GM18508 (cell line): Measurements from ENCODE around the gene SP6.

Experiments
- ATAC-seq: cut with Tn5 transposase; IDR thresholded peaks from one replicate; pipeline ENCODE4 v1.9.1; 2021; ENCODE audit warnings: moderate number of reproducible peaks; ENCODE audit not compliant: insufficient read depth, unreplicated experiment

SP6 gene

DNA sequence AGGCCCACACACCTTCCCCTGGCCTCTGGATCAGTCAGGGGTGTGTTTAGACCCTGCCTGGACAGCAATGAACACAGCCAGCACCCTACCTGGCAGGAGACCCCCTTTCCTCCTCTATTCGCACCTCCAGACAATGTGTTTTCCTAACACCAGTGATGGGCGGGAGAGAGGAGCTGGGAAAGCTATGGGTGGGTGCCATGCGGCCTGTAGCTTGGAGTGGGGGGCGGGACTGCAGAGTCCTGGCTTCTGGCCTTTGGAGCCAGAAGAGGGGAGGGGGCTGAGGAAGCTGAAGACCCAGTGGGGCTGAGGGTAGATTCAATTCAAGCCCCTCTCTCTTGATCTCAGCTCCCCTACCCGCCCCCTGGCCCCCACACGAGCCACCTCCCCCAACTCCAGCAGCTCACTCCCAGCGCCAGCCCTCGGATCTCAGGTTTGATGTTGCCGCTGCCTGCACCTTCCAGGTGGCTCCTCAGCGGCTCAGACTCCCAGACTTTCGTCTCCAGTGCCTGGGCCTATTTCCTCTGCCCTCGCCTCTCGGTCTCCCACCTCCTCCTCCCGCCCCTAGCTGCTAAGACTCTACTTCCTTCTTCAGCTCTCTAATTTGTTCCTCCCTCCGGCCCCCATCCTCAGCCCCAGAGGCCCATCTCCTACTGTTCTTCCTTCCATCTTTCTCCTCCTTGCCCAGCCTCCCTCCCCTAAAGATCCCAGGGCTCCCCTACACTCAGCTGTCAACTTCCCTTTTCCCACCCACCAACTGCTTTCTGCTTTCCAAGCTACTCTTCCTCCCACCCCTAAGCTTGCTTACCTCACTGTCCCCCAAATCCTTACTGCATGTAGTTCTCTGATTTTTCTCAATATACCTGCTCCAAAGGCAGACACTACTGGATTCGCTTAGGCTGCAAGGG, 6.8 kb upstream of the SP6 start:
- no peak for ATAC-seq

DNA sequence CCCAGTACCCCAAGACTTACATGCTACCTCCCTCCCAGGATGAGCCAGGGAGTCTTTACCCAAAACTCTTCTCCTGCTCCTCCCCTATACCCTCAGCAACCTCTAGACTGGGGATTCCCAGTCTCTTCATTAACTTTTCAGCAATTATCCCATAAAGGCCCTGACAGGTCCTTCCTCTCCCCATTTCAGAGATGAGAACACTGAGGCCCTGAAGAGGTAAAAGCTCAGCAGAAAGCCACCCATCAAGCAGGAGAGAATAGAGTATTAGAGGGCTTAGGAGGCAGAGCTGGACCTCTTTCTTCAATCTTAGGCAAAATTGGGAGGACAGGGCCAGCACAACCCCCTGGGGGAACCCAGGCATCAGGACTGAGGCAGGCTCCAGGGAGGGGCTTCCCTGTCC, 5.9 kb upstream of the SP6 start:
- ATAC-seq = no peak

DNA sequence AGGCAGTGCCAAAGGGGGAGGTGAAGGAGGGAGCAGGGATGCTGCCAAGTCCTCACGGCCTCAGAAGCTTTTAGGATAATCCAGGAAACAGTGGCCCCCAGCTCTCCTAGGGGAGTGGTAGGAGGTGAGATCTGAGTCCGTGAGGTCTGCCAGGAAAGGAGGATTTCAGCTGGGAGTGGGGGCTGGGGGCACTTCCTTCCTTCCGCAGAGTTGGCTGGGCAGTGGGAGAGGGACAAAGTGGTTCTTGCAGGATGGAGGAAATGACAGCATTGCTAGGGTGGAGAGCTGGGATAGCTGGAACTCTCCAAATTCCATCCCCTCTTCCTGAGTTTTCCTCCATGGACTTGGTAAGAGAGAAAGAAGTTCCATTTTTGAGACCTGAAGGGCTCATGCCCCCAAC, 4.8 kb upstream of the SP6 start:
- ATAC-seq = no peak

DNA sequence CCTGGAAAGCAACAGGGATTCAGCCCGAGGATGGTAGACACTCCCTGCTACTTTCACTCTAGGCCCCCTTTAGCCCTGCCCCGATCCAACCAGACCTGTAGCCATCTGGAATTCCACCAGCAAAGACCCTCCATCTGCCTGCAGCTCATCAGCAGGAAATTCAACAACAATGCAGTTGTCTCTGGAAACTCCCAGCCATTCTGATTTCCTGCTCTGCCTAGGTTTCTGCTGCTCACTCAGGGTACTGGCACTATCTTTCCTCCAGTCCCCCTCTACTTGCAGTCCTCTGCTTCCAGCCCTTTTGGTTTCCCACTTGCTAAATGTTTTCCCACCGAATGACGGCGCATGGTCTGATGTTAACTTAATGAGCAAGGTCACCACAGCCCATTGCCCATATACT, 2.7 kb upstream of the SP6 start:
- no peak for ATAC-seq

- no peak for ATAC-seq
These were observed 1.4 kb upstream of the SP6 start for GRCh38 chr17:47852113-47852949.

DNA sequence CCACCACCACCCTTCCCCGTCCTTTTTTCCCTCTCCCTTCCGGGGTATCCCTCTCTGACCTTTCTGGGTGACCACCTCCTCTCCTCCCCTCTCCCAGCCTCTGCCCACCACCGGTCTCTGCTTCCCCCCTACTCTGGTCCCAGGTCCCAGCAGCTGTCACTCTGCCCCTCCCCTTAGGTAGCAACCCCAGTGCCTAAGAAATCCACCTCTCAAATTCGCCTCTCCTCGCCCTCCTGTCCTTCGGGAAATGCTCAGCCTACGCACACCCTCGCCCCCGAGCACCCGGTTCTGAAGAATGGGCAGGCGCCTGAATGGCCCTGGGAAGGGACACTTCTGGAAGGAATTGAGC, 775 bp upstream of the SP6 start:
- ATAC-seq = no peak

GRCh38 chr17:47850373-47850691, 631 bp downstream of the SP6 start:
- no peak for ATAC-seq

DNA sequence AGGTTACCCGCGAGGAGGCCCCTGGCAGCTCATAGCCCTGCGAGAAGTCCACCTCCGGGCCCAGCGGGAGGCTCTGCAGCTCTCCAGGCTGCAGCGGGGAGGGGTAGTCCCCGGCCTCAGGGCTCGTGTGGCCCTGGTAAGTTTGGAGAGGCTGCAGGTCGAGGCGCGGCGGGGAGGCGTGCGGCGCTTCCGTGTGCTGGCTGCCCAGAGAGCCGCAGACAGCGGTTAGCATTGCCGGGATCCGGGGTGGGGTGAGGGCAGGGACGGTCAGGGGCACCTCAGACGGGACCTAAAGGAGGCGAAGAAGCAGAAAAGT, 2.8 kb downstream of the SP6 start:
- ATAC-seq = no peak

DNA sequence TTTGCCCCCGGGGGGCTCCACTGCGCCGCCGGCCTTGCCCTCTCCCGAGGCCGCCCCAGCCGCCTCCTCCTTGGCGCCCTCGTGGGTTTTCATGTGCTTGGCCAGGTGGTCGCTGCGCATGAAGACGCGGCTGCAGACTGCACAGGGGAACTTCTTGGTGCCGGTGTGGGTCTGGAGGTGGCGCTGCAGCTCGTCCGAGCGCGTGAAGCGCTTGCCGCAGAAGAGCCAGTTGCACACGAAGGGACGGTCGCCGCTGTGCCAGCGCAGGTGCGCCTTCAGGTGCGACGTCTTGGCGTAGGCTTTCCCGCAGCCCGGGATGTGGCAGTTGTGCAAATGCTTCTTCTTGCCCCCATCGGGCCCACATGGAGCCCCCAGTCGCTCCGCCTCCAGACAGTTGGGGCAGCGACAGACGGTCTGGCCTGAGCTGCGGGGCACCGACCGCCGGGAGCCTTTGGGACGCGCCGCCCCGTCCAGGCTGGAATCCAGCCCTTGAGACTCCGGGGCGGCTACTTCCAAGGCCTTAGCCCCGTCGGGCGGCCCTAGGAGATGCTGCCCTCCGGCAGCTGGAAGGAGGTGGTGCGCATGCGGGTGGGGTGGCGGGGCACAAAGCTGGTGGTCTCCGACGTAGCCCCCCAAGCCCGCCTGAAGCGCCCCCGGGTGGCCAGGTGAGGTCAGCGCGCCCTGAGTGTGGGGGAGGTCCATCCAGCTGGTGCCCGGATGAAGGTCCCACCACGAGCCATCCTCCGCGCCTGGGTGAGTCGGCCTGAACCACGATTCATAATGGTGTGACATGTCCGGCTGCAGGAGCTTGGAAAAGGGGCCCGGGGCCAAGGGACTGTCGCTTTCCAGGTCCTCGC, 3.4 kb downstream of the SP6 start:
- ATAC-seq = no peak

- ATAC-seq = no peak
These were observed 4.1 kb downstream of the SP6 start for GRCh38 chr17:47846716-47847340.

DNA sequence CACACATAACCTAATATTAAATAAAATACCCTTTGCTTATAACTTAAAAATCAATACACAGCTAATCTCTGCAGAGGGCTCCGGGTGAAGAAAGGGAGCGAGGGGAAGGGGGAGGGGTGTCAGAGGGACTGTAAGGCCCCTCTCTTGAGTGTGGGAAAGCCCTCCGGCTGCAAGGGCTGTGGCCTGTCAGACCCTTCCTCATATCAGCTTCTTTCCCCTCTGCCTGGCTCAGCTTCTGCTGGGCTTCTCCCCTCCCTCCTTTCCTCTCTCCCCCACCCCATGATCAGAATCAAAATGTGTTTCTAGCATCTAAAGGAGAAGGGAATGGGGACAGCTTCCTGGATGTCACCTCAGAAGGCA, 5.3 kb downstream of the SP6 start:
- no peak for ATAC-seq

- no peak for ATAC-seq
These were observed 5.9 kb downstream of the SP6 start for GRCh38 chr17:47844814-47845715.

DNA sequence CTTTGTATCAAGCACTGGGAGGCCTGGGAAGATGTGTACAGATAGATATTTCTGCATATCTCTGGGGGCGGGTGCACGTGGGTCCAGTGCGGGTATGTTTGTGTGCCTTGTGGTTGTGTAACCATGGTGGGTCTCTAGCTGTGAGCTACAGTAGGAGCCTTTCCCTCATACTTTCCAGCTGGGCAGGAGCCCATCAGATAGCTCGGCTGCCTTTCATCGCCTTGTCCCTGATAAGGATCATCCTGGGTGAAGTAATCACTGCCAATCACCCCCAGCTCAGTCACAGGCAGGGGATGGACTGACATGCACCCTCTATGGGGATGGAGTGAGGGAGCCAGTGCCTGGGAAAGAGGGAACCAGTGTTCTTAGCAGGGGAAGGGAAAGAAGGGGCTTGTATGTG, 6.7 kb downstream of the SP6 start:
- ATAC-seq = no peak

DNA sequence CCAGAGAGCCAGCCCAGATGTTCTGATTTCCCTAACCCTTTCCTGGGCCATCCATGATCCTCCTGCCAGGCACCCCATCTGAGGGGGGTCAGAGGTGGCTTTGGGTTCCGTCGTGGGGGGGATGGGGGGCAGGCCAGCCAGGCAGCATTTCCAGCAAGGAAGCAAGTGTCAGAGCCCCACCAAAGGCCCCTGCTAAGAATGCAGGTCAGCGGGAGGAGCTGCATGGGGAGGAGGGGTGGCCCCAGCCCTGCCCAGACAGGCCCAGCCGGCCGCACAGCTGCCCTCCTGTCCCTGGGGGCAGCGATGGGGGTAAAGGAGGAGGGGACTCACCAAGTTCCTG, 7.6 kb downstream of the SP6 start:
- no peak for ATAC-seq

GRCh38 chr17:47841488-47842291, 9.3 kb downstream of the SP6 start:
- no peak for ATAC-seq

DNA sequence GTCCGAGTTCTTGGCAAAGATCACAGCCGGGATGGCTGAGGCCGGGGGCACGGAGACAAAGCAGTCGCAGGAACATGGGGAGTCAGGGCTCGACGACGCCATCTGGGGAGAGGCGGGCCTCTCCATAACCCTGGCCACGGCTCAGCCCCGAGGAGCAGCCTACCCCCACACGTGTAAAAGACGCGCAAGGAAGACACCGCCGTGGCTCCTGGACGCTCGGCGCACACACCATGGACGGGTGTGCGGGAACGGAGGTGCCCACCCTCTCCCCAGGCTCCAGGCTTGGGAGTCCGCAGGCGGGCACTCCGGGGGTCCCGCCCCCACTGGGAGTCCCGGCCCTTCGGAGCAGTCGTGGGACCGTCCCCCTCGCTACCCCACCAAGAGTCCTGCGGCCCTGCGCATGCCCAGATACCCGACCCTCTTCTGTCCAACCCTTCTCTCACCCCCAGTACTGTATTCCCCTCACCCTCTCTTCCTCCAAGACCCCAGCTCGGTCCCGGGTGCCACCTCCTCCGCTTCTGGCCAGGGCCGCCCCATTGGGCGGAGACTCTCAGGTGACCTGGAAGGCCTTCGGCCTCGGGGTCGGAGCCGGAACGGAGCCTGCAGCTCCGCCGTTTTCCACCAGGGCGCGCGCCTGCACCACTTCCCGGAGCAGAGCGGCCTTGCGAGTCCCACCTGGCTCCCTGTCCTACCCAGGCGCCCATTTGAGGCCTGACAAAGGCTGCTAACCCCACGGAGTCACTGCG, 10.0 kb downstream of the SP6 start, which contains the start of gene SCRN2:
TSS of gene SCRN2 (minus strand) at position 532 of the 746 bp plus-strand sequence. CDS start at position 102, 430 bp downstream.
- no peak for ATAC-seq

DNA sequence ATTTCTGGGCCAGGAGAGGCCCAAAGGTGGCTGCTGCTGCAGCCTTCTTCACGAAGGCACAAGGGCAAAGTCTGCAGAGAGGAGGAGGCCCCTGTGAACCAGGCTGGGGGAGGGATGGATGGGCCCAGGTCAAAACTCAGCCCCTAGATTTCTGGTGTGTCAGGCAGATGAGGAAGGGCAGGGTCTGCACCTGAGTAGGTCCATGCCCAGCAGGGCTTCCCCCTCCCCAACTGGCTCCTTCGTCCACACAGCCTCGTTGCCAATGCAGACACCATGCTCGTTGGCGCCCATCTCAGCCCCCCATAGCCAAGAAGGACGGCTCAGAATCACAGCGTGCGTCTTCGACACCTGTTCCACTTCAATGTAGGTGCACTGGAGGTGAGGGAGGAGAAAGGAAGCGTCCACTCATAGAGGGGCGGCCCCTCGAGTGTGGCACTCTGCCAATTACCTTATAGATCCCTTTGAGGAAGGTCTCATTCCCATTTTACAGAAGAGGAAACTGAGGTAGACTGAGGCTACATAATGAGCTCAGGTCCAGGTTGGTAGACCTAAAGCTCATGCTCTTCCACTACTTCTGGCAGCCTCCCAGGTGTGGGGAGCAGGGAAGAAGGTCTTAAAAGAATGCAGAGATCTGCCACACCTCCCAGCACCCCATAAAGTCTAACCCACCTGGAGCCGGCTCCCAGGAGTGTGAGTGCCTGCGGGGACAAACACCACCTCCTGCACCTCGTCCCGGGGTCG, 10.8 kb downstream of the SP6 start:
- ATAC-seq = no peak
